ENCODE measurements around the gene S100A5.
A peak's percentile ranks its signal among the peaks of the same experiment; 100 is the strongest.
"Not testable (repeated sequence)": the region's sequence is repeated elsewhere in the genome, so short reads cannot be mapped to it uniquely, and the experiment has no call there.

Gene S100A5

GRCh38 chr1:153533689-153534201 lies 7.0 kb downstream of the S100A5 start:
- Mint-ChIP-seq H3K4me3 (peak overlapping the region; percentile 76 to 77), H3K27me3 (no peaks in the 10 kb centered on the region), H3K9me3 (no peaks in the 10 kb centered on the region), H3K4me1 (peaks cover 68% of the 10 kb centered on the region), H3K27ac (peak overlapping the region in 1 of 2 donors; percentile 10)
- DNase-seq (no peak), ATAC-seq (no peak)

- Mint-ChIP-seq H3K4me3 (peak overlapping the region; percentile 76 to 77), H3K27ac (peak overlapping the region; percentile 86 to 89), H3K9me3 (no peaks in the 10 kb centered on the region), H3K27me3 (no peaks in the 10 kb centered on the region), H3K4me1 (peaks cover 68% of the 10 kb centered on the region)
- DNase-seq = peak; percentile 75 to 78
- peak; percentile 31 for ATAC-seq
Measured at GRCh38 chr1:153532769-153533599, 7.8 kb downstream of the S100A5 start.

GRCh38 chr1:153532181-153532580 lies 8.6 kb downstream of the S100A5 start:
- peak overlapping the region; percentile 76 to 77 for H3K4me3 Mint-ChIP-seq
- no peaks in the 10 kb centered on the region for H3K27me3 Mint-ChIP-seq
- peaks cover 64% of the 10 kb centered on the region for H3K4me1 Mint-ChIP-seq
- no peaks in the 10 kb centered on the region for H3K9me3 Mint-ChIP-seq
- ATAC-seq (peak; percentile 78), DNase-seq (peak in 1 of 2 donors; percentile 72)
- peak overlapping the region; percentile 61 to 92 for H3K27ac Mint-ChIP-seq

DNA sequence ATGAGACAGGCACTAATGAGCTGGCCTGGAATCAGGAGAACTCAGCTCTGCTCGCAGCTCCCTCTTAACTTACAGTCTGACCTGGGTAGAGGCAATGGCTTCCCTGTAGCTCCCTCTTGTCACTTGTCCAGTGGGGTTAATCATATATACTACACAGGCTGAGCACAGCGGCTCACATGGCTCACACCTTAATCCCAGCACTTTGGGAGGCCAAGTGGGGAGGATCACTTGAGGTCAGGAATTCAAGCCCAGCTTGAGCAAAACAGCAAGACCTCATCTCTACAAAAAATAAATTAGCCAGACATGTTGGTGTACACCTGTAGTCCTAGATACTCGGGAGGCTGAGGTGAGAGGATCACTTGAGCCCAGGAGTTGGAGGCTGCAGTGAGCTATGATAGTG lies 9.1 kb downstream of the S100A5 start:
- no peaks in the 10 kb centered on the region for H3K9me3 Mint-ChIP-seq
- ATAC-seq = no peak
- no peak for DNase-seq
- peaks cover 59% of the 10 kb centered on the region for H3K4me1 Mint-ChIP-seq
- peak overlapping the region; percentile 85 to 92 for H3K27ac Mint-ChIP-seq
- H3K4me3 Mint-ChIP-seq = peak overlapping the region in 1 of 2 donors; percentile 31
- H3K27me3 Mint-ChIP-seq = no peaks in the 10 kb centered on the region

GRCh38 chr1:153527683-153528040 lies 13.1 kb downstream of the S100A5 start:
- Mint-ChIP-seq H3K4me1 (peaks cover 37% of the 10 kb centered on the region), H3K27me3 (no peaks in the 10 kb centered on the region), H3K4me3 (no peak overlapping the region), H3K27ac (no peak overlapping the region), H3K9me3 (no peaks in the 10 kb centered on the region)
- no peak for ATAC-seq
- DNase-seq = no peak

DNA sequence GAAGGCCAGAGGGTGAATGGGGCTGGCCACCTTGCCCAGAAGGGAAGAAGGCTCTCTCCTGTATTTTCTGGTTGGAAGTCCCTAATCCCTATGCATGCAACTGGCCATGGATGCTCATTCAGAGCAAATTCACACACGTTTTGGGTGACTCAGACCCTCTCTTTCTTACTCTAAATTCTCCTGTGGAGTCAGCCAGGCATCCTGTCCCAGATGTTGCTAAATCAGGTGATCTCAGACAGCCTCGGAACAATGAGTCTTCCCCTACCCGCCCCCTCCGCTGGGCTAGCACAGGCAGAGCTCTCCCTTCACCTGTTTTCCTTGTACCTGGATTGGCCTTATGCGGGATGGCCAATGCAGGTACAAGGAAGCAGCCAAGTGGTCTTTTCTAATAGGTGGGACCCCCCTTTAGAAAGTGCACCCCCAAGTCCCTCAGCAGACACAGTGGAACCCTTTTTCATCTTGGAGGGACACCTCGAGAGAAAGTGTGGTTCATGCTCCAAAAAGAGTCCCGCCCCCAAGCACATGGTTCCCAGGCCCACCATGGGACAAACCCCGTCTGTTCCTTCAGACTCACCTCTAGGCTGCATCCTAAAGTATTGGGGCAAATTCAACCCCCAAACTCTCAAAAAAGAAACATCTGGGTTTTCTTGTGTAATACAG lies 13.6 kb downstream of the S100A5 start:
- Mint-ChIP-seq H3K27me3 (no peaks in the 10 kb centered on the region), H3K4me3 (no peak overlapping the region), H3K4me1 (peaks cover 37% of the 10 kb centered on the region), H3K27ac (no peak overlapping the region), H3K9me3 (no peaks in the 10 kb centered on the region)
- DNase-seq (no peak), ATAC-seq (no peak)

DNA sequence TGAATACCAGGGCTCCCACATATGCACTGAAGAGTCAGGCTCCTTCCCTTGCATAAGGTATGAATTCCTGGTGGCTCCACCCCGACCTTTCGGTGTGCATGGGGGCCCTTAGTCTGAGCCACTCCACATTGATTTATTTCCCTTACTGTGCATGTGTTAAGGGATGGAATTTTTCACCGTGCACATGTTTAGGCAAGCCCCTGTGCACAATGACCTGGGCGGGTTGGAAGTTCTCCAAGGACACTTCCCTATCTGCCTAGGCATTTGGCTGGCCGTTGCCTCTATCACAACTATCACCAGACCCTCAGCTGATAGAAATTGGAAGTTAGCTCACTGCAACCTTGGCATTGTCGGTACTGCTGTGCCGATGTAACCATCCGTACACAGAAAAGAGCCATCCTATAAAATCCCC lies 14.6 kb downstream of the S100A5 start:
- no peak for ATAC-seq
- no peak for DNase-seq
- no peak overlapping the region for H3K27ac Mint-ChIP-seq

DNA sequence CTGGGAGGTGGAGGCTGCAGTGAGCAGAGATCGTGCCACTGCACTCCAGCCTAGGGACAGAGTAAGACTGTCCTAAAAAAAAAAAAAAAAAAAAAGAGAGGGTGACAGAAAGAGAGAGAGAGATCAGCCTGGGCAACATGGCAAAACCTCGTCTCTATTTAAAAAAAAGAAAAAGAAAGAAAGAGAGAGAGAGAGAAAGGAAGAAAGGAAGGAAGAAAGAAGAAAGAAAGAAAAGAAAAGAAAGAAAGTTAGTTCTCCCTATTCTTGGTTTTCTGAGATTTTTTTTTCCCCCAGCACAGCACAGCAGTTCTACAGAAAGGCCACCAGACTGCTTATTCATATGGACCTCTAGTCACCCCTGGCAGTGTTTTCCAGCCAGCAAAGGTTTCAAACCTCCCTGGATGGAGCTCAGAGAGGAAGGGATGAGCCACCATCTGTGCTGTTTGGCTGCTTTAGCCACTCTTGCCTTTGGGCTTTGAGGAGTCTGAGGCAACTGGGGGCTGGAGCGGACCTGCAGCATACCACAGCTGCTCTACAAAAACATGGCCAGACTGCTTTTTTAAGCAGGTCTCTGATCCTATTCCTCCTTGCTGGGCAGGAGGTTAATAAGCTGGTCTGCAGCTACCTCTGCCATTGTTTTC lies 15.5 kb downstream of the S100A5 start:
- no peaks in the 10 kb centered on the region for H3K27me3 Mint-ChIP-seq
- peak overlapping the region in 1 of 2 donors; percentile 52 for H3K27ac Mint-ChIP-seq
- H3K4me3 Mint-ChIP-seq = no peak overlapping the region
- ATAC-seq (no peak), DNase-seq (no peak)
- H3K9me3 Mint-ChIP-seq = no peaks in the 10 kb centered on the region
- peaks cover 20% of the 10 kb centered on the region for H3K4me1 Mint-ChIP-seq

More for the DNA sequence above, 14.6 kb downstream of the S100A5 start:
- Mint-ChIP-seq H3K27me3 (no peaks in the 10 kb centered on the region), H3K4me1 (peaks cover 30% of the 10 kb centered on the region), H3K9me3 (no peaks in the 10 kb centered on the region), H3K4me3 (no peak overlapping the region)

GRCh38 chr1:153522353-153523048 lies 18.2 kb downstream of the S100A5 start:
- H3K4me1 Mint-ChIP-seq = peaks cover 27% of the 10 kb centered on the region
- H3K27me3 Mint-ChIP-seq, H3K9me3 Mint-ChIP-seq, DNase-seq, ATAC-seq: not testable (repeated sequence)
- H3K4me3 Mint-ChIP-seq = peak overlapping the region; percentile 63 to 76
- H3K27ac Mint-ChIP-seq = peak overlapping the region; percentile 50 to 53

DNA sequence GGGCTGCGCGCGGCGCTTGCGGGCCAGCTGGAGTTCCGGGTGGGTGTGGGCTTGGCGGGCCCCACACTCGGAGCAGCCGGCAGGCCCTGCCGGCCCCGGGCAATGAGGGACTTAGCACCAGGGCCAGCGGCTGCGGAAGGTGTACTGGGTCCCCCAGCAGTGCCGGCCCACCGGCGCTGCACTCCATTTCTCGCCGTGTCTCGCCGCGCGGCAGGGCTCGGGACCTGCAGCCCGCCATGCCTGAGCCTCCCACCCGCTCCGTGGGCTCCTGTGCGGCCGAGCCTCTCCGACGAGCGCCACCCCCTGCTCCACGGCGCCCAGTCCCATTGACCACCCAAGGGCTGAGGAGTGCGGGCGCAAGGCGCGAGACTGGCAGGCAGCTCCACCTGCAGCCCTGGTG lies 18.9 kb downstream of the S100A5 start:
- H3K27me3 Mint-ChIP-seq, H3K4me3 Mint-ChIP-seq, H3K27ac Mint-ChIP-seq, H3K9me3 Mint-ChIP-seq, DNase-seq, ATAC-seq: not testable (repeated sequence)
- H3K4me1 Mint-ChIP-seq = peaks cover 27% of the 10 kb centered on the region

GRCh38 chr1:153520818-153521476 lies 19.8 kb downstream of the S100A5 start:
- Mint-ChIP-seq H3K9me3 (no peaks in the 10 kb centered on the region), H3K27me3 (no peaks in the 10 kb centered on the region), H3K4me1 (peaks cover 27% of the 10 kb centered on the region), H3K27ac (no peak overlapping the region), H3K4me3 (no peak overlapping the region)
- no peak for DNase-seq
- no peak for ATAC-seq

- not testable (repeated sequence) for DNase-seq, H3K27ac Mint-ChIP-seq, ATAC-seq, H3K4me3 Mint-ChIP-seq, H3K27me3 Mint-ChIP-seq, H3K9me3 Mint-ChIP-seq
- H3K4me1 Mint-ChIP-seq = peaks cover 23% of the 10 kb centered on the region
Measured at GRCh38 chr1:153520137-153520691, 20.5 kb downstream of the S100A5 start.

DNA sequence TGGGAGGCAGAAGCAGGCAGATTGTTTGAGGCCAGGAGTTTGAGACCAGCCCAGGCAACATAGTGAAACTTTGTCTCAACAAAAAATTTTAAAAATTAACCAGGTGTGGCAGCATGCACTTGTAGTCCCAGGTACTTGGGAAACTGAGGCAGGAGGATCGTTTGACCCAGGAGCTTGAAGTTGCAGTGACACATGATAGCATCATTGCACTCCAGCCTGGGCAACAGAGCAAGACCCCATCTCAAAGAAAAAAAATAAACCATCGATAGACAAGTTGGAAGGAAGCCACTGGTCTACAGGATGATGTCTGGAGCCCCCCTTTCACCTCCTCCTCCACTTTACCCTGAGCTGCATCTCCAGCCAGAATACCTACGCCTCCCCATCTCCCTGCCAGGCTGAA lies 21.5 kb downstream of the S100A5 start:
- H3K27ac Mint-ChIP-seq = no peak overlapping the region
- H3K9me3 Mint-ChIP-seq = no peaks in the 10 kb centered on the region
- no peak for DNase-seq
- no peak for ATAC-seq
- H3K4me1 Mint-ChIP-seq = peaks cover 18% of the 10 kb centered on the region
- H3K4me3 Mint-ChIP-seq = no peak overlapping the region
- no peaks in the 10 kb centered on the region for H3K27me3 Mint-ChIP-seq

GRCh38 chr1:153515504-153516394 lies 25.0 kb downstream of the S100A5 start:
- peaks cover 17% of the 10 kb centered on the region for H3K4me1 Mint-ChIP-seq
- no peaks in the 10 kb centered on the region for H3K27me3 Mint-ChIP-seq
- H3K4me3 Mint-ChIP-seq = no peak overlapping the region
- ATAC-seq (no peak), DNase-seq (no peak)
- no peak overlapping the region for H3K27ac Mint-ChIP-seq
- H3K9me3 Mint-ChIP-seq = no peaks in the 10 kb centered on the region

All from stimulated activated naive CD8-positive, alpha-beta T cell treated with anti-CD3 and anti-CD28 coated beads, Interleukin-15, amount 100 ng/mL, for 72 hours (primary cell).